ENCODE measurements around the gene EXOC4.
"Not testable (repeated sequence)": the region's sequence is repeated elsewhere in the genome, so short reads cannot be mapped to it uniquely, and the experiment has no call there.

EXOC4 gene

DNA sequence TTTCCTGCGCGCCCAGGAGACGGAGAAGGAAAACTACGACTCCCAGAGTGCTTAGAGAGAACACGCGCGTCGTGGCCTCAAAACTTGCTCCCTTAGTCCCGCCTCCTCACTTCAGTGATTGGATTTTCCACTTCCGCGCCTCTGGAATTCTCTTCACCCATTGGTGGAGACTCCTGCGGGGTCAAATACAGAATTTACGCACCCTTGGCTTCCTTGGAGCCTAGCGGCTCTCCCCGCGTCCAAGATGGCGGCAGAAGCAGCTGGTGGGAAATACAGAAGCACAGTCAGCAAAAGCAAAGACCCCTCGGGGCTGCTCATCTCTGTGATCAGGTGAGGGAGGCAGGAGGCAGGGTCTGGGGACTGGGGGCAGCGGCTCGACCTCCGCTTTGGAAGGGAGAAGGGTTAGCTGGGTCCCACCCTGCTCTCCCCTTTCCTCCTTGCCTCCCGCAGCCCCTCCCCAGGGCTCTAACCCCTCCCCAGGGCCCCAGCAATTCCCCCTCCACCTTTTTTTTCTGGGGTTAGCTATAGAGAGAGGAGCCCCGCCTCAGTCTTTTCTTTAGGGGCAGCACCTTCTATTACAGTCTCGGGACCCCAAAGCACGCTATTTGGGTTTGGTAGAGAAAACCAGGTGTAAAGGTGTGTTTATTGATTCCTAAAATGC lies at the start of gene EXOC4:
EXOC4 (plus strand) TSS at position 221 of the 661 bp plus-strand sequence.
- DNase-seq (ENCODE audit: low spot score) = peak; percentile 99

DNA sequence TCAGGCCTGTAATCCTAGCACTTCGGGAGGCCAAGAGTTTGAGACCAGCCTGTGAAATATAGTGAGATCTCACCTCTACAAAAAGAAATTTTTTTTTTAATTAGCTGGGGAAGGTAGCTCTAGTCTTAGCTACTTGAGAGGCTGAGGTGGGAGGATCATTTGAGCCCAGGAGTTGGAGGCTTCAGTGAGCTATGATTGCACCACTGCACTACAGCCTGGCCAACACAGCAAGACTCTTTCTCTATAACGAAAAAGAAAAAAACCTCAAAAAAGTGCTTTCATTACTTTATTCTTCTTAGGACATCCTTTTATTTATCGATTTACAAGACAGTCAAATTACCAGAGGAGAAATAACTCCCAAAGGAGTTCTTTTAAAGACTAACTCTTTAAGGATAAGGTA lies 49.4 kb upstream of the EXOC4 start:
- no peak for DNase-seq (ENCODE audit: low spot score)

DNA sequence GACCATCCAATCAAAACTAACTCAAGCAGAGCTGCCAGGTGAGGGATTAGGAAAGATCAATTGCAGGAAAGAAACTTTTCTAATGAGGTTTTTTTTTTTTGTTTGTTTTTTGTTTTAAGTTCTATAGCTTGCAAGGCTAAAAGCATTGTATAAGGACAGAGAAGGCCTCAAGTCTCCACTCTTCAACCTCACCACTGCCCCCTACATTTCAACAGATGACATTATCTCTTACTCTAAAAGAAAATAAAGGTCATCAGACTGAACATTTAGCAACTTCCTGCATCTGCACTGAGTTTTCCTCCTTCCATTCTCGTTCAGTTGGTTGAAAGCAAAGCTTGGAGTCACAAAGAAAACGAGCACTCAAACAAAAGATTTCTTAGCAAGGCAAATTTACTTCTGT lies 45.2 kb upstream of the EXOC4 start:
- DNase-seq (ENCODE audit: low spot score) = no peak

- DNase-seq (ENCODE audit: low spot score) = not testable (repeated sequence)
Measured at GRCh38 chr7:133210817-133211216, 42.1 kb upstream of the EXOC4 start.

- DNase-seq (ENCODE audit: low spot score) = not testable (repeated sequence)
Measured at GRCh38 chr7:133213772-133214171, 39.1 kb upstream of the EXOC4 start.

GRCh38 chr7:133217773-133218172 lies 35.1 kb upstream of the EXOC4 start:
- DNase-seq (ENCODE audit: low spot score) = no peak

GRCh38 chr7:133230591-133231194 lies 22.2 kb upstream of the EXOC4 start:
- DNase-seq (ENCODE audit: low spot score) = peak; percentile 45

- DNase-seq (ENCODE audit: low spot score) = no peak
Measured at GRCh38 chr7:133233142-133233541, 19.7 kb upstream of the EXOC4 start.

DNA sequence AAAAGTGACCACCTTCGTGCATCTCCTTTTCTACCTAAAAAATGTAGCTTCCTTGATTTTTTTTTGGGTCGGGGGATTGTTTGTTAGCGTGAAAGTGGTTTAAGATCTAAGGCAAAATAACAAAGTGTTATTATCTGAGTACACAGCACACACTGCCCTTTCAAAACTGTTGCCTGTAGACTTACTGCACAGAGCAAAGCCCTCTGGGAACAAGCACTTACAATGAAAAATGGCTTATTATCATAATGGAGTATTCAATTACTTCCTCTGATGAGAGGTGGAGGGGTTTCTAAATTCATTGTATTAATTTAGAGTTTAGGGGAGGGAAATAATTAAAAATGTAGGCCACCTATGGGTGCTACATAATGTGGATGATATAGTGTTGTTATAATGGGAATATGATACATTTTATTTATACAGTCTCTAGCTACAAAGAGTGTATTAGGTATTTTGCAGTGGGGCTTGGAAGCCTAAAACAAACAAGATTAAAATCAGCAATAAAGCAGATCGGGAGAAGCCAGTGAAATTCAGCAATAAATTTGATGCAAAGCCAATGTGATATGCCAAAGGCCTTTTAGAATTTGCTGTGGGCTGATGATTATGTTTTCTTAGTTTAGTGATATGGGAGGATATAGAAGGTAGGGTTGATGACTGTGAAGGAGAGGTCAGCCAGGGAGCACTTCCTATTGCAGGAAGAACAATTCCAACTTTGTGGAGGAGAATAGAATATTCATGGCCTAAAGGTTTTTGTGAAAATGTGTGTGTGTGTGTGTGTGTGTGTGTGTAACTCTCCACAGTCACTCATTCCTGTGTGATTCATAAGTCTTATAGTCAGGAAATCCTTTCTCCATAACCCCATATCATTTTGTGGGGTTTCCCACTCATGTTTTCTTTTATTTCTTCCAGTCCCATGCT lies 17.7 kb upstream of the EXOC4 start:
- DNase-seq (ENCODE audit: low spot score) = no peak

GRCh38 chr7:133237545-133237944 lies 15.3 kb upstream of the EXOC4 start:
- DNase-seq (ENCODE audit: low spot score) = no peak

DNA sequence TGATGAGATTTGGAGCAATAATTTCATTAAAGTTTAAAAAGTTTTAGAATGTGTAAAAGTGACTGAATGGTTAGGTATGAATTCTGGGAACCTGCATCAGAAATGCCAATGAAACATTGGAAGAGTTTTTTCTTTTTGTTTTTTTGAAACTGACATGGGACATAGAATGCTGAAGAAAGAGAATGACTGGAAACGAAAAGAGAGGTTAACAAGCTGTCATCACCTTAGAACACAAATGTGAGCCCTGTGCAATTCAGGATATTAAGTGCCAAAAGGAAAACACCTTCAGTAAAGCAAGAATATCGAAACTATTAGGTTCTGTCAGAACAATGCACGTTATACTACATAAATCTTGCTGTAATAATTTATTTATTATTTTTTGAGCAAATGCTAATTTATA lies 12.6 kb upstream of the EXOC4 start:
- DNase-seq (ENCODE audit: low spot score) = no peak

GRCh38 chr7:133246558-133246957 lies 6.3 kb upstream of the EXOC4 start:
- DNase-seq (ENCODE audit: low spot score) = no peak

DNA sequence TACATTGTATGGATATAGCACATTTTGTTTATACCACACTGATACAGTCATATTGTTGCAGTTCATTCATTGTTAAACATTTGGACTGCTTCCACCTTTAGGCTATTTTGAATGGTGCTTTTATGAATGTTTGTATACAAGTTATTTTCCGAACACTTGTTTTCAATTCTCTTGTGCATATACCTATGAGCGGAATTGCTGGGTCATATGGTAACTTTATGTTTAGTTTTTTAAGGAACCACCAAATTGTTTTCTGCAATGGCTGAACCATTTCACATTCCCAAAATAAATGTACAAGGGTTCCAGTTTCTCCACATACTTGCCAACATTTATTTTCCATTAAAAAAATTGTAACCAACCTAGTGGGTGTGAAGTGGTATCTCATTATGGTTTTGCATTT lies 4.0 kb upstream of the EXOC4 start:
- no peak for DNase-seq (ENCODE audit: low spot score)

DNA sequence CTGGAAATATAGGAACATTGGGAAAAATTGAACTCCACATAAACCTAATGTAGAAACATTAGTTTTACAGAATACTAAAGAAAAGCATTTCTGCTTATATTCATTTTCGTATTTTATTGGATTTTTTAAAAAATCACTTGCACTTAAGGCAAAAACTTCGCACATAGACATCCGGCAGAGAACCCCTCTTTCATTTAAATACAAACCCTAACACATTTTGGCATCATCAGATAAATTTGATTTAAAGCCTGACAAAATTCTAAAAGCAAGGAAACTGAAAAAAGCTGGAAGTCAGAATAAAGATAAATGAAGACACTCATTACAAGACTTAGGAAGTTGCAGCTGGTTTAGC lies 396 bp upstream of the EXOC4 start:
- no peak for DNase-seq (ENCODE audit: low spot score)

DNA sequence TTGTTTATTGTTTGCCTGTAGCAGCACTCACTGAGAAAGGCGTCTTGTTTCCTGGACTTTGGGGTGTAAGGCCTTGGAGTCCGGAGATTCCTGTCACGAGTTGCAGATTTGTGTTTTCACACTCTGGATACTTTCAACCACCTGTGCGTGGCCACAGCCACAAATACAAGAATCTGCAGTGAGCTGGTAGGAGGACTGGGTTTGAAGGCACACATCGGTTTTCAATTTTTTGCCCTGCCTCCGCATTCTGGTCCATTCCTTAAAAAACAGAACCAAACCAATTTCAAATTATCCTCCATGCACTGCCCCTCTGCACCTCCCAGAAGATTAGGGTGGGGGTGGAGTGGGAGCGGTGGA lies 619 bp downstream of the EXOC4 start:
- peak; percentile 15 for DNase-seq (ENCODE audit: low spot score)

- DNase-seq (ENCODE audit: low spot score) = no peak
Measured at GRCh38 chr7:133255486-133255885, 2.6 kb downstream of the EXOC4 start.

DNA sequence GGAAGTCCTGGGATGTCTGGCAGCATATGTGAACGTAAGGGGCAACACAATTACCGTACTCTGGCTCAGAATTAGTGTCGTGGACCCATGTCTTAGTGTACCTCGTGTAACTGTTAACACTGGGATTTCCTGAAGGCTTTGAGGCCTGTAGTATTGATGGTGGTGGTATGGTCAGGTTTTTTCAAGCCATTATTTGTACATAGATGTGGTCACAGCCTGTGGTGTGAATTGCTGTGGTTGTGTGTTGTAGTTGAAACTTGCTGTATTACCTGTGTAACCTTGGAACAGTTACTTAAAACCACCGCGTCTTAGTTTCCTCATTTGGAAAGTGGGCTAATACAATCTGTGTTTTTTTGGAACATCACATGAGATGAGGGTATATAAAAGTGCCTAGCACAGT lies 5.3 kb downstream of the EXOC4 start:
- no peak for DNase-seq (ENCODE audit: low spot score)

DNA sequence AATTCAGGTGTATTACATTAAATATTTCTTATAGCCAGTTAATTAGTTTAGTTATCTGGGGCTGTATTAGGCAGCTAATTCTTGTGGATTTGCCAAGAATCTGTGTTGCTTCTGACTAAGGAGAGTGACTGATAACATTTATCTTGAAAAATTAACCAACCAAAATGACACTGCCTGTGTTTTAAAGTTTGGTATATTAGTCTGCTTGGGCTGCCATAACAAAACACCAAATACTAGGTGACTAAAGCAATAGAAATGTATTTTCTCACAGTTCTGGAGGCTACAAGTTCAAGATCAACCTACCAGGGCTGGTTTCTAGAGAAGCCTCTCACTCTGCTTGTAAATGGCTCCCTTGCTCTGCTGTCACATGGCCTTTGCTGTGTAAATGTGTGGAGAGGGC lies 12.9 kb downstream of the EXOC4 start:
- no peak for DNase-seq (ENCODE audit: low spot score)

DNA sequence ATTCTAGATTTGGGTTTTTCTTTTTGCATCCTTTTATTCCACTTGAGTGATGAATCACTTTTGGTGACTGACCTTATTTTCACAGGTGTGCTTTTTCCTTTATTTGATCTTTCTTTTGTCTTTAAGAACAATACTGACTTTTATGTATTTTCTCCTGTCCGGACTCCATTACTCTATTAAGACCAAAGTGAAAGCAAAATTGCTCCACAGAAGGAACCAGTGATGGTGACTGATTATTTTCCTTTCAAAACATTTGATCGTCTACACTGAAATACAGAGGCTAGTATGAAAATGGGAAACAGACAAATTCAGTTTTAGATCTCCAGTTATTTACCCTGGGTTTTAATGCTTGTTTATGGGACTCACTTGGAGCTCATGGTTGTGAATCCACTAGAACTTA lies 15.5 kb downstream of the EXOC4 start:
- DNase-seq (ENCODE audit: low spot score) = no peak

GRCh38 chr7:133272336-133272735 lies 19.5 kb downstream of the EXOC4 start:
- DNase-seq (ENCODE audit: low spot score) = no peak

GRCh38 chr7:133273227-133273626 lies 20.3 kb downstream of the EXOC4 start:
- DNase-seq (ENCODE audit: low spot score) = no peak

- DNase-seq (ENCODE audit: low spot score) = no peak
Measured at GRCh38 chr7:133274265-133274664, 21.4 kb downstream of the EXOC4 start.

- no peak for DNase-seq (ENCODE audit: low spot score)
Measured at GRCh38 chr7:133275008-133275407, 22.1 kb downstream of the EXOC4 start.

Data from globus pallidus (tissue), 1 donor.